GM23338 (cell line): Measurements from ENCODE around the gene TEX14. TPM values are rescaled to one million over a fixed set of nuclear protein-coding genes. Genes with fewer than 3 reads are reported as not detected.

Experiments
- ATAC-seq: fragments of 200-7000 bp; cut with Tn5 transposase; 3 replicates; pipeline ENCODE4 v1.9.1; 2020
- DNase-seq: peaks from one replicate; pipeline ENCODE4 v3.0.0-alpha.2; 2015; ENCODE audit warnings: low spot score
- H2AFZ ChIP-seq: fragments of 200-600 bp; sonication (generic); 2 replicates; pipeline ENCODE4 v1.8.0; 2016; ENCODE audit warnings: antibody characterized with exemption, mild to moderate bottlenecking, moderate library complexity
- H3F3A ChIP-seq: fragments of 200-600 bp; sonication (generic); replicated peaks from 2 replicates; pipeline ENCODE4 v1.8.0; 2017; ENCODE audit warnings: antibody characterized with exemption, mixed run types, low read depth
- H3K27ac ChIP-seq: fragments of 200-600 bp; sonication (generic); 2 replicates; pipeline ENCODE4 v1.6.1; 2016; ENCODE audit warnings: low read depth
- H3K27me3 ChIP-seq: fragments of 200-600 bp; sonication (generic); 2 replicates; pipeline ENCODE4 v1.8.0; 2016; ENCODE audit warnings: mild to moderate bottlenecking, mixed run types, moderate library complexity; ENCODE audit not compliant: insufficient read depth
- H3K36me3 ChIP-seq: fragments of 200-600 bp; sonication (generic); 2 replicates; pipeline ENCODE4 v1.8.0; 2016; ENCODE audit warnings: mild to moderate bottlenecking; ENCODE audit not compliant: insufficient read depth
- H3K4me1 ChIP-seq: fragments of 200-600 bp; sonication (generic); 2 replicates; pipeline ENCODE4 v1.8.0; 2016; ENCODE audit warnings: mild to moderate bottlenecking, moderate library complexity; ENCODE audit not compliant: insufficient read depth
- H3K4me2 ChIP-seq: fragments of 200-600 bp; sonication (generic); 2 replicates; pipeline ENCODE4 v1.7.1; 2017; ENCODE audit warnings: mixed run types
- H3K4me3 ChIP-seq: fragments of 200-600 bp; sonication (generic); 2 replicates; pipeline ENCODE4 v1.6.1; 2016; ENCODE audit warnings: mixed run types
- H3K79me2 ChIP-seq: fragments of 200-600 bp; sonication (generic); replicated peaks from 2 replicates; pipeline ENCODE4 v1.8.0; 2017; ENCODE audit warnings: mild to moderate bottlenecking; ENCODE audit not compliant: insufficient read depth
- H3K9me2 ChIP-seq: fragments of 200-600 bp; sonication (generic); 2 replicates; pipeline ENCODE4 v1.8.0; 2017; ENCODE audit not compliant: insufficient read depth
- H4K20me1 ChIP-seq: fragments of 200-600 bp; sonication (generic); replicated peaks from 2 replicates; pipeline ENCODE4 v1.8.0; 2017; ENCODE audit warnings: mild to moderate bottlenecking; ENCODE audit not compliant: insufficient read depth
- H3K27ac Mint-ChIP-seq: 2 replicates; pipeline ENCODE4 v1.8.0; 2020; ENCODE audit warnings: inconsistent platforms, mild to moderate bottlenecking, moderate library complexity, mixed read lengths
- H3K27me3 Mint-ChIP-seq: 3 replicates; pipeline ENCODE4 v1.8.0; 2022; ENCODE audit warnings: low read depth, mild to moderate bottlenecking, moderate library complexity, mixed read lengths, inconsistent platforms; ENCODE audit not compliant: insufficient read depth, poor library complexity
- H3K36me3 Mint-ChIP-seq: 3 replicates; pipeline ENCODE4 v1.8.0; 2021; ENCODE audit warnings: low read depth, mild to moderate bottlenecking, inconsistent platforms, moderate library complexity, mixed read lengths
- H3K4me1 Mint-ChIP-seq: 3 replicates; pipeline ENCODE4 v1.8.0; 2020; ENCODE audit warnings: mild to moderate bottlenecking, inconsistent platforms, mixed read lengths
- H3K4me3 Mint-ChIP-seq: 3 replicates; pipeline ENCODE4 v1.8.0; 2021; ENCODE audit warnings: moderate library complexity, mild to moderate bottlenecking, inconsistent platforms, mixed read lengths
- H3K9me3 Mint-ChIP-seq: 3 replicates; pipeline ENCODE4 v1.8.0; 2020; ENCODE audit warnings: moderate library complexity, mild to moderate bottlenecking, inconsistent platforms, mixed read lengths
- JUNB ChIP-seq: IDR thresholded peaks from one replicate; pipeline ENCODE4 v1.6.1; 2016; ENCODE audit warnings: antibody characterized with exemption; ENCODE audit not compliant: unreplicated experiment
- NANOG ChIP-seq: IDR thresholded peaks from 2 replicates; pipeline ENCODE4 v1.6.1; 2016; ENCODE audit warnings: antibody characterized with exemption, borderline replicate concordance
- POLR2AphosphoS5 ChIP-seq: IDR thresholded peaks from 2 replicates; pipeline ENCODE4 v1.6.1; 2016; ENCODE audit warnings: antibody characterized with exemption, low read depth
- STAT1 ChIP-seq: IDR thresholded peaks from one replicate; pipeline ENCODE4 v1.6.1; 2016; ENCODE audit warnings: antibody characterized with exemption; ENCODE audit not compliant: unreplicated experiment
- polyA plus RNA-seq: library from polyadenylated mRNA; unstranded; fragments of >200 nt; fragmentation: Nextera tagmentation; extraction: Ambion mirVana; gene quantifications from 2 replicates; pipeline ENCODE4 v1.2.1, GENCODE V29; 2016
- total RNA-seq: library from RNA; depleted of rRNA; stranded (reverse); fragments of >200 nt; shearing (Covaris generic); gene quantifications from 2 replicates; pipeline ENCODE4 v1.2.3, GENCODE V29; 2014
- TF ChIP-seq, protein P1 (sequence below): IDR thresholded peaks from one replicate; pipeline ENCODE4 v1.6.1; 2018; ENCODE audit warnings: antibody characterized with exemption; ENCODE audit not compliant: unreplicated experiment
- TF ChIP-seq, protein P2 (sequence below), 2 experiments: fragments of 200-600 bp in 1 of 2; sonication (generic) in 1 of 2; conservative IDR thresholded peaks; 2 replicates each; pipeline versions ENCODE4 v1.5.1 to v1.6.1; 2016 to 2017; ENCODE audit warnings: antibody characterized with exemption in 2 of 2, low read depth in 2 of 2, mild to moderate bottlenecking in 2 of 2, moderate library complexity in 1 of 2

Gene TEX14
- total and polyA plus RNA-seq, 2 experiments from 2014 or later, result 0.80 to 2.6 TPM

DNA sequence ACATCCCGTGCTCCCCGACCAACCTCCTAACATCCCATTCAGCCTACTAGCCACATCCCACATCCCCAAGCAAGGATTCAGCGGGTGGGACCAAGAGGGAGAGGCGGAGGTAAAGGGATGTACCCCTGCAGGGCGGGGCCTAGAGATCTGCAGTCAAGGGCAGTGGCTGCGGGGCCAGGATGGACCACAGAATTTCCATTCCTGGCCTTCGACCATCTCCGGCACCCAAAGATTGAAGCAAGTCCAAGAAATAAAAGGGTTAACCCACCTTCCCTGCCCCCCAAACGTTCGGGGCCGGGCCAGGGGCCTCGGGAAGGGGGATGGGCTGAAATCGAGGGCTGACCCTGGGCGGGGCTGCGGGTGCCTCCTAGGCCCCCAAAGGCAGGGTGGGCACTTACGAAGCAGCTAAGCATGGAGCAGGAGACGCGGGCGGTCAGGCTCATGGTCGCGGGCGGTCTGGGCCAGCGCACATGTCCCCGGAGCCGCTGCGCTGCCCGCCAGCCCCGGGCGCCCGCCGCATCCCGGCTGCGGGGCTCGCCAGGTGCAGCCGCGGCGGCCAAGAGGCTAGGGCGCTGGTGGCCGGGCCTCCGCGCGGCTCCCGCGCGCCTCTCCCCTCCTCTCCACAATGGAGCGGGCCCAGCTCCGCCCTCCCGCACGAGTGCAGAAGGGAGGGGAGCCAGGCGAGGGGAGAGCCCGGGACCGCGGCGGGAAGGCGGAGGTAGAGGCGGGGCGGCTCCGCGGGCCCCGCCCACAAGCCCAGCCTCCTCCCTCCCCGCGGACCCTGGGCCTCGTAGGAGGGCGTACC, 177.7 kb downstream of the TEX14 start, which contains the start of gene MTMR4:
Gene MTMR4 (minus strand): TSS at position 674 of the 805 bp plus-strand sequence. CDS start 231 bp downstream, at position 443.
- Histone ChIP-seq H3K27me3 (no peaks in the 10 kb centered on the region), H3K36me3 (peaks cover 30% of the 10 kb centered on the region), H3K4me1 (peaks cover 24% of the 10 kb centered on the region), H3K79me2 (peaks cover 34% of the 10 kb centered on the region), H3K9me2 (no peaks in the 10 kb centered on the region), H3K4me3 (peak within 1 kb of the TSS; percentile 95), H3K27ac (peak within 1 kb of the TSS; percentile 95), H3F3A (peaks cover 8% of the 10 kb centered on the region; the same call in 1 of the 2 replicates), H3K4me2 (peak within 1 kb of the TSS; percentile 95), H2AFZ (peak within 1 kb of the TSS; percentile 66; the same call in 1 of the 2 replicates), H4K20me1 (no peaks in the 10 kb centered on the region; the same call in 1 of the 2 replicates)
- Mint-ChIP-seq H3K4me3 (peak within 1 kb of the TSS; percentile 93), H3K27me3 (peaks cover 19% of the 10 kb centered on the region), H3K36me3 (peaks cover 38% of the 10 kb centered on the region), H3K4me1 (peaks cover 30% of the 10 kb centered on the region), H3K9me3 (no peaks in the 10 kb centered on the region; the same call in 2 of the 3 replicates), H3K27ac (peak within 1 kb of the TSS; percentile 97)
- DNase-seq (peak; percentile 94), ATAC-seq (peak; percentile 40)
- TF ChIP-seq, protein P1, sequence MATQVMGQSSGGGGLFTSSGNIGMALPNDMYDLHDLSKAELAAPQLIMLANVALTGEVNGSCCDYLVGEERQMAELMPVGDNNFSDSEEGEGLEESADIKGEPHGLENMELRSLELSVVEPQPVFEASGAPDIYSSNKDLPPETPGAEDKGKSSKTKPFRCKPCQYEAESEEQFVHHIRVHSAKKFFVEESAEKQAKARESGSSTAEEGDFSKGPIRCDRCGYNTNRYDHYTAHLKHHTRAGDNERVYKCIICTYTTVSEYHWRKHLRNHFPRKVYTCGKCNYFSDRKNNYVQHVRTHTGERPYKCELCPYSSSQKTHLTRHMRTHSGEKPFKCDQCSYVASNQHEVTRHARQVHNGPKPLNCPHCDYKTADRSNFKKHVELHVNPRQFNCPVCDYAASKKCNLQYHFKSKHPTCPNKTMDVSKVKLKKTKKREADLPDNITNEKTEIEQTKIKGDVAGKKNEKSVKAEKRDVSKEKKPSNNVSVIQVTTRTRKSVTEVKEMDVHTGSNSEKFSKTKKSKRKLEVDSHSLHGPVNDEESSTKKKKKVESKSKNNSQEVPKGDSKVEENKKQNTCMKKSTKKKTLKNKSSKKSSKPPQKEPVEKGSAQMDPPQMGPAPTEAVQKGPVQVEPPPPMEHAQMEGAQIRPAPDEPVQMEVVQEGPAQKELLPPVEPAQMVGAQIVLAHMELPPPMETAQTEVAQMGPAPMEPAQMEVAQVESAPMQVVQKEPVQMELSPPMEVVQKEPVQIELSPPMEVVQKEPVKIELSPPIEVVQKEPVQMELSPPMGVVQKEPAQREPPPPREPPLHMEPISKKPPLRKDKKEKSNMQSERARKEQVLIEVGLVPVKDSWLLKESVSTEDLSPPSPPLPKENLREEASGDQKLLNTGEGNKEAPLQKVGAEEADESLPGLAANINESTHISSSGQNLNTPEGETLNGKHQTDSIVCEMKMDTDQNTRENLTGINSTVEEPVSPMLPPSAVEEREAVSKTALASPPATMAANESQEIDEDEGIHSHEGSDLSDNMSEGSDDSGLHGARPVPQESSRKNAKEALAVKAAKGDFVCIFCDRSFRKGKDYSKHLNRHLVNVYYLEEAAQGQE, result no peak
- TF ChIP-seq POLR2AphosphoS5, result peak; percentile 35

DNA sequence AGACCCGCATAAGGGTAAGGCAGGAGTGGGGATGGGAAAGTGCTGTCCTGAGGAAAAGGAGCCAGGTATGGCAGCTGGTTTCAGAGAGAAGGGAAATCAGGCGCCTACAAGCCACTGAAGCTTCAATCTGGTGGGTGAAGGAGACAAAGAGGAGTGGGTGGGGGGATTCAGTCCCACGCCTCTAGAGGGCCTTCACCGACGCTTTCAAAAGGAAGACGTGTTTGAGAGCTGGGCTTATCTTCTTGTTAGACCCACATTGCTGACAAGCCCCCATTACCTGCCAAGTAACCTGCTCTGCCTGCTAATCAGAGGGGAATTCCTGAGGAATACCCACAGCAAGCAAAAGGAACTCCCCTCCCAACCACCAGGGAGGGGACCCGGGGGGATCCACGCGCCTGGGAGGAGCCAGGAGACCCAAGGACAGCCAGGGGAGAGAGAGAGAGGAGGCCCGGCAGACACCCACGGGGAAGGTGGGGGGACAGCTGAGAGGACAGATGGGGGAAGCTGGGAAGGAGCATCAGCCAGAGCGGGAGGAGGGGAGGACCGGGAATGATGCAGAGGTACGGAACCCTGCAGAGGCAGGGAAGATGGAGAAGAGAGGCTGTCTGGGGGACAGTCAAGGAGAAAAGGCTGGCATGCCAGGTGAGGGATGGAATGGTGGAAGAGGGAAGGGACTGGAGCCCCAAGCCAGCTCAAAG, 178.4 kb downstream of the TEX14 start:
- no peaks in the 10 kb centered on the region; the same call in 1 of the 2 replicates for H4K20me1 ChIP-seq
- H3F3A ChIP-seq, result peaks cover 8% of the 10 kb centered on the region; the same call in 1 of the 2 replicates
- no peak for DNase-seq
- peak overlapping the region; percentile 95 for H3K4me3 ChIP-seq
- TF ChIP-seq STAT1 (no peak), NANOG (no peak), POLR2AphosphoS5 (no peak), JUNB (no peak)
- TF ChIP-seq, protein P2, sequence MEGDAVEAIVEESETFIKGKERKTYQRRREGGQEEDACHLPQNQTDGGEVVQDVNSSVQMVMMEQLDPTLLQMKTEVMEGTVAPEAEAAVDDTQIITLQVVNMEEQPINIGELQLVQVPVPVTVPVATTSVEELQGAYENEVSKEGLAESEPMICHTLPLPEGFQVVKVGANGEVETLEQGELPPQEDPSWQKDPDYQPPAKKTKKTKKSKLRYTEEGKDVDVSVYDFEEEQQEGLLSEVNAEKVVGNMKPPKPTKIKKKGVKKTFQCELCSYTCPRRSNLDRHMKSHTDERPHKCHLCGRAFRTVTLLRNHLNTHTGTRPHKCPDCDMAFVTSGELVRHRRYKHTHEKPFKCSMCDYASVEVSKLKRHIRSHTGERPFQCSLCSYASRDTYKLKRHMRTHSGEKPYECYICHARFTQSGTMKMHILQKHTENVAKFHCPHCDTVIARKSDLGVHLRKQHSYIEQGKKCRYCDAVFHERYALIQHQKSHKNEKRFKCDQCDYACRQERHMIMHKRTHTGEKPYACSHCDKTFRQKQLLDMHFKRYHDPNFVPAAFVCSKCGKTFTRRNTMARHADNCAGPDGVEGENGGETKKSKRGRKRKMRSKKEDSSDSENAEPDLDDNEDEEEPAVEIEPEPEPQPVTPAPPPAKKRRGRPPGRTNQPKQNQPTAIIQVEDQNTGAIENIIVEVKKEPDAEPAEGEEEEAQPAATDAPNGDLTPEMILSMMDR (conservative IDR thresholded peaks at IDR 0.05; ENCODE audit: low read depth in 2 of 2), result 0 out of 4 replicates have a peak, but pooled peaks of 1 of the 2 experiments have one; percentile 20
- H3K27ac ChIP-seq, result peak overlapping the region; percentile 95
- Mint-ChIP-seq H3K27me3 (peaks cover 17% of the 10 kb centered on the region), H3K4me3 (peak overlapping the region; percentile 93), H3K4me1 (peaks cover 30% of the 10 kb centered on the region), H3K36me3 (peaks cover 45% of the 10 kb centered on the region), H3K27ac (peak overlapping the region; percentile 97), H3K9me3 (no peaks in the 10 kb centered on the region; the same call in 2 of the 3 replicates)
- H3K4me2 ChIP-seq, result peak overlapping the region; percentile 95
- peaks cover 19% of the 10 kb centered on the region for H3K4me1 ChIP-seq
- peaks cover 34% of the 10 kb centered on the region for H3K79me2 ChIP-seq
- H3K27me3 ChIP-seq, result no peaks in the 10 kb centered on the region
- H2AFZ ChIP-seq, result no peak overlapping the region
- H3K36me3 ChIP-seq, result peaks cover 37% of the 10 kb centered on the region
- no peak for ATAC-seq
- H3K9me2 ChIP-seq, result no peaks in the 10 kb centered on the region
